HG03108 (cell line): ENCODE data around the gene MFAP4.

Experiments used
- ATAC-seq: cut with Tn5 transposase; IDR thresholded peaks from one replicate; pipeline ENCODE4 v1.9.1; 2021; ENCODE audit warnings: moderate library complexity; ENCODE audit not compliant: unreplicated experiment

The MFAP4 gene

DNA sequence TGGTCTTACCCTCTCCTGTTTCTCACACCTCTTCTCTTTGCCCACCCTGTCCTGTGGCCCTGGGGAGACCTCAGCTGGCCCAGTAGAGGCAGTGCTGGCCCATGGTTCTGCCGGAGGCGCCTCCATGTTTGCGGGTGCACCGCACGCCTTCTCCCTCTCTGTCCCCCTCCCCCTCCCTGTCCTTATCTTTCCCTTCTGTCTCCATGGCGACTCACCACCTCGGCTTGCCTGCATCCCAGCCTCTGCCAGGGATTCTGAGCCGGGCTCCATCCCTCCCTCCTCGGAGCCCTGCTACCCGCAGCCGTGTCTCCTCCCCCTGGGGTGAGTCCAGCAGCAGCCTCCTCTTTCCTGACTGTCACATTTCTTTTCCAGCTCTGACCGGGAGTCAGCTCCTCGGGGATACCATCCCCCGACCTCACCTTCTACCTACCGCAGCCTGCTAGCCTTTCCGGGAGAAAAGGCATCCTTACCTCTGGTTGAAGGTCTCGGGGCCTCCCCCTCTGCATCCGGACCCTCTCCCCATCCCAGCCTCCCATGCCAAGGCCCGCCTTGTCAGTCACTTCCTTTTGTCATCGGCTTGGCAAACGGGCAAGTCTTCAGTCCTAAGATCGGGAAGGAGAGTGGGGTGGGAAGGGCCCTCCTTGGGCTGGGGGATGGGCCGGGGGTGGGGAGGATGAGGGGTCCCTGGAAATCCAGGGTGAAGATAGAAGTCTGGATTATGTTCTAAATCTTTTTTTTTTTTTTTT, 24.1 kb upstream of the MFAP4 start, which contains the start of gene RNF112:
Gene RNF112, plus strand, starts transcription at position 358 of the 746 bp plus-strand sequence. Its CDS starts 177 bp downstream, at position 535.
- no peak for ATAC-seq

DNA sequence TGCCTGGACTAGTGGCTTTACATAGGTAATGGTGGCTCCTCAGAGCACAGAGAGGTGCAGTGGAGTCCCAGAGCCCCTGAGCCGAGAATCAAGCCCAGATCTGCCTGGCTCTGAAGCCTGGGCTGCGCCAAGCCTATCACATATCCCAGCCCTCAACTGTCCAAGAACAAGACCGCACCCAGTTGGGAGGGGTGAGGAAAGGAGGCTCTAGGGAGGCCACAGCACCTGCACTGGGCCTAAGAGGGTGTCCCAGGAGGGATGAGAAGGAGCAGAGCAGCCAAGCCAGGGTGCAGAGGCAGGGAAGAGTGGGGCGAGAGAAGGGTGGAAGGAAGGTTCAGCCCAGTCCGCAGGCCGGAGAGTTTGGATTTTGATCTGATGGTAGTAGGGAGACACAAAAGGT, 23.1 kb upstream of the MFAP4 start:
- no peak for ATAC-seq

DNA sequence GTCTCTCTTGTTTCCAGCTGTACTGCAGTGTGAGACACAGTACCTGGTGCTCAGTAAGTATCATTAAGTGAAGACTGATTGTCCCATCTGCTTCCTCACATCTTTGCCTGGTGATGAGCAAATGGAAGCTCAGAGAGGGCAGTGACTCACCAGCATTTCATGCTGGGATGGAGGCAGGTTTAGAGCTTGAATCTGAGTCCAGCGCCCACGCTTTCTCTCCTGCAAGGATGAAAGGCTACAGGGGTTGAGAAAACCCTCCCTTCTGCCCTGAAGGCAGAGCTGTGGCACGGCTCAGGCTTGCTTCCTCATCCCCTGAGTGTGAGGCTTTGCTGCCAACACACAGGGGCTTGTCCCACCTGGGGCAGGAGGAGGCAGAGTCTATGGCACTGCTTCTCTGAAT, 22.5 kb upstream of the MFAP4 start:
- no peak for ATAC-seq

DNA sequence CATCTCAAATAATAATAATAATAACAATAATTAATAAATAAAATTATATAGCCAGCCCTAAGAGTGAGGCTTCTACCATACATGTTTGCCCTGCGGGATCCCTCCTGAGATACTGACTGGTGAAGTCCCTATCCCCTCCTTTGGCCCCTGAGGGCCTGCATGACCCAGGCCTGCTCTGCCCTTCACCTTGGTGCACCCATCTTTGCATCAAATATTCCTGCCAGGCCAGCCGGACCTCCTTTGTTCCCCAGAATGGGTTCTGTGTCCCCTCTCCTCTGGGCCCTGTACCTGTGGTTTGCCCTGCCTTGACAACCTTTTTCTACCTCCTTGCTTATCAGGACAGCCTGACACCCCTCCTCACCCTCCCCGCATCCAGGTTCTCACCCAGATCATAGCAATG, 22.1 kb upstream of the MFAP4 start:
- no peak for ATAC-seq

DNA sequence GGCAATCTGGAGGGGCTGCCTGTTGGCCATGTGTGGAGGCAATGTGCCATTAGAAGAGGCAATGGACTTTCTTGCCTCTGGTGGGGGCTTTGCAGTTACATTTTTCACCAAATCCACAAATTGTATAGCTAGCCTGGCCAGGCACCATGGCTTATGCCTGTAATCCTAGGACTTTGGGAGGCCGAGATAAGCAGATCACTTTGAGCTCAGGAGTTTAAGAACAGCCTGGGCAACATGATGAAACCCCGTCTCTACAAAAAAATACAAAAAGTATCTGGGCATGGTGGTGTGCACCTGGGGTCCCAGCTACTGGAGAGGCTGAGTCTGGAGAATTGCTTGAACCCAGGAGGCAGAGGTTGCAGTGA, 21.3 kb upstream of the MFAP4 start:
- ATAC-seq, result no peak

DNA sequence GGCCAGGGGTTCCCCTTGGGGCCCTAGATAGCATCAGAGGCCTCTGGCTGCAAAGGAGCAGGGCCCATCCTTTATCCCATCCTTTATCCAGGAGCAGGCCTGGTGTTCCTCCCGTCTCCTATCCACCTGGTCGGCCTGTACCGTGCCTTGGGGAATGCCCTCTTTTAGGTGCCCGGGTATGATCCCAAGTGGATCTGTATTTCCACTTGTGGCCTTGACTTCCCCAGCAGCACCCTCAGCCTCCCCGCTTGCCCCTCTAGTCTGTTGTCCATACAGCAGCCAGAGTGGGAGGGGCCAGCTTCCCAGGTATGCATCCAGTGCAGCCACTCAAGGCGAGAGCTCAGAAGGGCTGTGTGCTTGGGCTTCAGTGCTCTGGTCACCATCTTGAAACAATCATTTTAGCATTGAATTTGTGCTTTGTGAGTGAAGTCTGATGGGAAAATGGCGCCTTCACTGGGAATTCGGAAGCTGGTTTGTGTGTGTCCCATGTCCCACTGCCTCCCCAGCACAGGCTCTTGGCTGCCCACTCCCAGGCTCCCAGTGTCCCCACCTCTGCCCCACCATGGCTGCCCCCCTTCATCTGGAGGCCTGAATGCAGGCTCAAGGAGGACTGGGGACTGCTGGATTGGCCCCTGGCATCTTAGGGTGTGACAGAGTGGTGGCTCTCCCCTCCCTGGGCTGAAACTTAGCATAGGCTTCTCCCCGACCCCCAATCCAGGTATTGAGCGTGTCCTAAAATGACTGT, 20.8 kb upstream of the MFAP4 start:
- no peak for ATAC-seq

DNA sequence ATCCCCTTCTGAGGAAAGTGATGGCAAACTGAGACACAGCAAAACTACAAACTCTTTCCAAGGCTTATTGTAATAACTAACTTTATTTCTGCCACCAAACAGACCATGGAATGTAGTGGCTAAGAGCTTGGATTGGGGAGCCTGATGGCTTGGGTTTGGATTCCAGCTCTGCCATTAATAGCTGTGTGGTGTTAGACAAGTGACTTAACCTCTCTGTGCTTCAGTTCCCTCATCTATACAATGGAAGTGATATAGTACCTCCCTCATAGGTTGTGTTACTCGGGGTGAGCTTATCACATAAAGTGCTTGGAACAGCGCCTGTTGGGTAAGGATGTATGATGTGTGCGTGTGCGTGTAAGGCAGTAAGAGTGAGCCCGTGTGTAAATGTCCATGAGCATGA, 18.1 kb upstream of the MFAP4 start:
- ATAC-seq, result no peak

DNA sequence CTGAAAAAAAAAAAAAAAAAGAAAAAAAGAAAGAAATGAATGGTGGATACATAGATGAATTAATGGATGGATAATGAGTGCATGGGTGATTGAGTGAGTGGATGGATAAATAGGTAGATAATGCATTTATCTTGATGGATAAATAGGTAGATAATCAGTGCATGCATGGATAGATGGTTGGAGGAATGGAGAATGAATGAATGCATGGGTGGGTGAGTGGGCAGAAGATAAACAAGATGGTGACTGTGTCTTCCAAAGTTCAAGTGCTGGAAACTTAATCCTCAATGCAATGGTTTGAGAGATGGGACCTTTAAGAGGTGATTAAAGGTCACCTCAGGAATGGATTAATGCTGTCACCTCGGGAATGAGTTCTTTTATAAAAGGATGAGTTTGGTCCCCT, 17.3 kb upstream of the MFAP4 start:
- no peak for ATAC-seq

DNA sequence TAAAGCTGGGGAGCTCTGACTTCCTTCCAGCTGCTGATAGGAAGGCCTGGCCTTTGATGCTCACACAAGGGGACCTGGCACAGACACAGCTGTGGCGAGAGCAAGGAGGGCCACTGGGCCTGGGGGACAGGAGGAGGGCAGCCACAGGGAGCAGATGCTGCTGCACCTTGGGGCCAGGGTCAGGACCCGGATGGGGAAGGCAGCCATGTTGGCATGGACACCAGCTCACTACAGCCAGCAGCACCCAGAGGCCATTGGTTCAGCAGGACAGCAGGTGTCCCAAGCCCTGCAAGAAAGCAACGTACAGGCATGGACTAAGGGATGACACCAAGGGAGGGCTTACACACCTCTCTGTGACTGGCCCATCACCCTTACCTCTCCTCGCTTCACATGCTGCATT, 16.0 kb upstream of the MFAP4 start:
- no peak for ATAC-seq

DNA sequence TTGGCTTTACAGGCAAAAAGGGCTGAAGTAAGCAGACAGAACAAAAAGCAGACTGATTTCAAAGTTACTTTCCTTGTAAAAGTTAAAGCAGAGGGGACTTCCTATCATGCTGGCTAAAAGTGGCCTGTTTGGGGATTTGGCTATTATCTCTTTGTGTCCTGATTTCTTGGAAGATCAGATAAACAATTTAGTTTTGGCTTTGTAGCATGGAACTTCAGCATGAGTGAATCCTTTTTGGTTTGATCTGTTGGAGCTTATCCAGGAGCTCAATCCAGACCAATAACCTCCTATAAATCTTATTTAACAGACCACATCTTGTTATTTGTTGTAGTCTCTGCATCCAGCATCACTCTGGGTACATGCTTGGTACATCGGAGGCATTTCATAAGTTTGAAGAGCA, 15.2 kb upstream of the MFAP4 start:
- no peak for ATAC-seq

DNA sequence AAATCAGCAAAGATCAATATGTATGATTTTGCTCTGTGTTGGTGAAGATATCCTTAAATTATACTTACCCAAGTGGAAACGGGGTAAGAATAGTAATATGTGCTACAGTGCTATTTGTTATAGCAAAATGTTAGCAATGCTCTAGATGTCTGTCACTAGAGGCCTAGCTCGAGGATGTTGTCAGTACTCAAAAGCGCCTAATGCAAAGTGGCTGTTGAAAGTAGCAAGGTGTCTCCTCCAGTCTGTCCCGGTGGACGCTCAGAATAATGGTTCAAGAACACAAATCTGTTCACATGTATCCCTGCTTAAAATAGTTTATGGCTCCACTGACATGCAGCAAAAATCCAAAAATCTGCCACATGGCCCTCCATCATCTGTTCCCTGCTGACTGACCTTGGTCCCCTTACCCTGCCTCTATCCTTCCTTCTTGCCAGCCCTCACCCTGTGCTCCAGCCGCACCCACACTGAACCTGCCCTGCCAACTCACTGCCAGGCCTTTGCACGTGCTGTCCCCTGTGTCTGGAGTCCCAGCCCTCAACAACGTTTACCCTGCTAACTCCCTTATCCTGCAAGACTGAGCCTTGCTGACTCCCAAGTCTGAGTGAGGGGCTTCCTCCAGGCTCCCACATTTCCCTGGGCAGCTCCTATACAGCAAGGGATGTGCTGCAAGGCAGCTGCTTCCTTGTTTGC, 14.5 kb upstream of the MFAP4 start:
- ATAC-seq, result no peak

DNA sequence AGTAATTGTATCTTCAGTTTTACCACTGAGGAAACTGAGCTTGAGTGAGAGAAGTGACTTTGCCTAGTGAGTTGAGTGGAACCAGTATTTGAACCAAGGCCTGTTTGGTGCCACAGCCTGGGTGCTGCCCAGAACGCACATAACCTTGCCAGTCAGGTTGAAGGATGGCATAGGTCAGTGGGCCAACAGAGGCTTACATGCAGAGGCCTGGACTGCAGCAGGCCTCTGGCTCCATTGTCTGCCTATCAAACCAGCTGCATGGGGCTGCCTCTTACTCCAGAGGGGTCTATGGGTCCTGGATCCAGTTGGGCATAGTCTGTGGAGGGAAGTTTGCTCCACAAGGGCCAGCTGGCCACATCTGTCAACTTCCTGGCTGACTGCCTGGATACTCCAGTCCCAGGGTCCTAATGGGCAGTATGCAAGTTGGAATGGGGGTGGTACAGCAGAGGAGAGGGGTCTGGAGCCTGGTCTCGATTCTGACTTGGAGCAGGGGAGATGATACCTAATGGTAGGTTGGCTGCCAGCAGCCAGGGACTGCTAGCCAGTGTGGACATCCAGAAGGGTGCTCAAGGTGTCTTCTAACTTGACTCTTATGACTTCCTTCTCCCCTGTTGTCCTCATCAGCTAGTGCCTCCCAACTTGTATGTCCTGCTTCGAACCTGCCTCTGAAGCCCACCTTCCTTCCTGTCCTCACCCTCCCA, 12.9 kb upstream of the MFAP4 start:
- ATAC-seq, result no peak

DNA sequence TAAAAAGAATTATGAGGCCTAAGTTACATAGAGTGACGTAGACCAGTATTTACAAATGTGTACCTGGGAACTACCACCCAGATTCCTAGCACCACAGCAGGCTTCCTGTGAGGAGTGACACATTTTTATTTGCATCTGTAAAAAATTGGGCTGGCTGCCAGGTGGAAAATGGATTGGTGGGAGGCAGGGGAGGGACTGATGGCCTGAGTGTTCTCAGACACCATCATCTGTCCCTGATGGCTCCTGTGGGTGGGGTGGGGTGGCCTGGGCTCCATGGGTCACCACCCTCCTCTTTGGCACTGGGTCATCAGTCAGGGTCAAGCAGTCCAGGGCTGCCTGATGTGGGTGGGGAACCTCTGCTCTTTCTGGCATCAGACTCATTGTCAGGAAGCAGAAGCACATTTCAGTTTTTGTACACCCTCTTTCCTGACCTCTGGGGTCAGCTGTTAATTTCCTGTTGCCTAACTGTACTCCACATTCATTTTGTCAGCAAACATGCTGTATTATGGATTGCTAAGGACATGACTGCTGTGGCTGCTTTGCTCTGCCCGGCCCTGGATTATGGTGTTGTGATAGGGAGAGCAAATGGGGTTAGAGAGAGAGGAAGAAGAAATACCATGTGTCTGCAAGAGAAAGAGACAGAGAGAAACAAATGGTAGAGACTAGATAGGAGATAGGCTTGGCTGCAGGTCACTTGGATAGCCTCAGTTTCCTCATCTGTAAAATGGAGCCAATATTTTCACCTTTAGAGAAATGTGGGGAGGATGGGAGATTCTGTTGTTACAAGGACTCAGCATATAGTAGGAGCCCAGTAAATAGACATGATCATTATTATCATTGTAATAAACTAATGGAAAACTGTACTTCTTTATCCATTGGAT, 11.6 kb upstream of the MFAP4 start:
- no peak for ATAC-seq

DNA sequence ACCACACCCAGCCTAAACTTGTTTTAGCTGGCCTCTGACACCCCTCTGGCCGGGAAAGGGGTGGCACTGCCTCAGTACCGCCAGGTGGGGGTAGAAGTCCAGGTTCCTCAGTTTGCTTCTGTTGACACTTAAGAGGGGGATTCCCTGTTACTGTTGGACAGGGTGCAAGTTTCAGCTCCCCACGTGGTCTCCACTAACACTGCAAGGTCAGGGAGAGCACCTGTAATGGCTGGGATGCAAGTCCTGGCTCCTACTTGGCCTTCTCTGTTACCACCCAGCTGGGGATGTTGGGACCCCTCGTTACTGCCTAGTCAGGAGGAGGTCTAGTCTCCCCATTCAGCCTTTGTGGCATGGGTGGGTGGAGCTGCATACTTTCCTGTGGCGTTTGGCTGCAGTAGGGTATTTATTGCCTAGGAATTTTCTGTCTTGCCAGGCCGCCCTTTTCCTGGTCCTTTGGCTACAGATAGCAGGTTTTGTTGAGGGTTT, 10.6 kb upstream of the MFAP4 start:
- no peak for ATAC-seq

DNA sequence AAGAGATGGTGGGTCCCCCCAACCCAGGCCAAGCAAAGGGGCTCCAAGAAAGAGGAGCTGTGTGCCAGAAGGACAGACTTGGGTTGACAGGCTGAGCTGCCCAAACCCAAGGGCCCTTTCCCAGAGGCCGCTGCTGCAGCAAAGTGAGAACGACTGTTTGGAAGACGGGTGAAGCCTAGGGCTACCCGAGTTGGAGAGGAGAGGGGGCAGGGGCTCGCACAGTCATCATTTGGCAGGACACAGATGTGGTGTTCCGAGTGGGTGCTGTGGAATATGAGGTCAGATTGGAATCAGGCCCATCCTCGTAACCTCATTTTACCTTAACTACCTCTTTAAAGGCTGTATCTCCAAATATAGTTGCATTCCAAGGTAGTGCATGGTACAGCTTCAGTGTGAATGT, 5.3 kb upstream of the MFAP4 start:
- ATAC-seq, result no peak

DNA sequence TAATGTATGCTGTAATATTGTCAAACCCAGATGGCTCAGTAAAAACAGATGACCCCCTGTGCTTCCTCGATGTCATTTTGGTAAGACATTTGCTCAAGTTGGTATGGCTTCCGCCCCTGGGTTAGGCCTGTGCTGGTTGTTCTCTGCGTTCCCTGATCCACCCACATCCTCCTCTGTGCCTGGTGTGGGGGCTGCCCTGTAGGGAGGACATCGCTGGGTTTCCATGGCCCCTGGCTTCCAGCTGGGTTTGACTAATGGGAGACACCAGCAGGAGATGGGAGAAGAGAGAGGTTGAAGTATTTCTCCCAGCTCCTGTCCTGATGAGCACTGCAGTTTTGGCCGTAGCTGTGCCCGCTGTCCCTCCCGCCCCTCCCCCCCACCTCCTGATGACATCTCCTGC, 4.4 kb upstream of the MFAP4 start:
- no peak for ATAC-seq

DNA sequence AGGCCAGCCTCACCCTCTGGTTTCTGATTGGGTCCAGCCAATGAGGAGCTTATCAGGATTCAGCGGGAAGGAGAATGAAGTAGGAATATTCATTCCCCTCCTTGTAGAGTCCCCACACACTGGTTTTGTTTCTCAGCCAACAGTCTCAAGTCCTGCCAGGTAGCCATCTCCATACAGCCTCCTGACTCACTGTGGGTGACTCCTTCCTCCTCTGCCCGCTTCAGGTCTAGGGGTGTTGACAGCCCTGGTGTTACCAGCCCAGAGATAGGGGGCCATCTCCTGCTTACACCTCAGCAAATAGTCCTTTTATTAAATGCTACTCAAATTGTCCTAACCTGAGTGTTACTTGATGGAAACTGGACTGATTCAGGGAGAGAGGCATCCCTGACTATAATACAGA, 4.0 kb upstream of the MFAP4 start:
- ATAC-seq, result no peak

DNA sequence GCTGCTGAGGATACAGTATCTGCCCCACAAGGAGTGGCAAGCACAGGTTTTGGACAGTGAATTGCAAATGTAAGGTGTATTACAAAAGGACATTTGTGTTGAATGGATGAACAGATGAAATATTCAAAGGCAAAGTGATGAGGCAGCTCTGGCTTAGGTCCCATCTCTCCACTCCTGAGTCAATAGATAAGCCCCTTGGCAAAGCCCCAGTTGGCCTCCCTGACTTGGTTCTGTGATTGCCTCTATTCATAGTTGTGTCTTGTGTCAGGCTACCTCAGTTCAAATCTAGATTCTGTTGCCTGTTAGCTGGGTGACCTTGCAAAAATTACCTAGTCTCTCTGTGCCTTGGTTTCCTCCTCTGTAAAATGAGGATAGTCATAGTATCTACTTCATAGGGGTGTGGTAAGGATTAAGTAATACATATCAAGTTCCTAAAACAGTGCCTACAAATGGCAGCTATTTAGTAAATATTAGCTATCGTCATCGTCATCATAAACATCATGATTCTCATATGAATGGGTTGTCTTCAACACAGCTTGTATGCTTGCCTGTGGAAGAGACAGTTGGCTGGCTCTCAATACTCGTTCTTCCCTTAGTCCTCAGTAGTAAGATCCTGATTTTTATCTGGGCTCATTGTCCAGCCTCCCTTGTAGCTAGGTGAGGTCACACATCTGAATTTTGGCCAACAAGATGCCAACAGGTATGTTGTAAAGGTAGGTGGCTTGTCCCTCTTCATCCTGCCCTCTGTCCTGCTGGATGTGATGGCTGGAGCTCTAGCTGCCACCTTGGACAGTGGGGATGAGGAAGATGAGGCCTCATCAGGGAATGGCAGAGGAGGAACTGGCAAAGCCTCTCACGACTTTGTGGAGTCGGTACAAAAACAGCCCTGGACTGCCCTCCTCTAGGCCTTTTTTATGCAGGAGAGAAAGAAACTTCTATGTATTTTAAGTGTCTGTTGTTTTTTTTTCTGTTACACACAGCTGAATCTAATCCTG, 2.1 kb upstream of the MFAP4 start:
- ATAC-seq, result no peak

DNA sequence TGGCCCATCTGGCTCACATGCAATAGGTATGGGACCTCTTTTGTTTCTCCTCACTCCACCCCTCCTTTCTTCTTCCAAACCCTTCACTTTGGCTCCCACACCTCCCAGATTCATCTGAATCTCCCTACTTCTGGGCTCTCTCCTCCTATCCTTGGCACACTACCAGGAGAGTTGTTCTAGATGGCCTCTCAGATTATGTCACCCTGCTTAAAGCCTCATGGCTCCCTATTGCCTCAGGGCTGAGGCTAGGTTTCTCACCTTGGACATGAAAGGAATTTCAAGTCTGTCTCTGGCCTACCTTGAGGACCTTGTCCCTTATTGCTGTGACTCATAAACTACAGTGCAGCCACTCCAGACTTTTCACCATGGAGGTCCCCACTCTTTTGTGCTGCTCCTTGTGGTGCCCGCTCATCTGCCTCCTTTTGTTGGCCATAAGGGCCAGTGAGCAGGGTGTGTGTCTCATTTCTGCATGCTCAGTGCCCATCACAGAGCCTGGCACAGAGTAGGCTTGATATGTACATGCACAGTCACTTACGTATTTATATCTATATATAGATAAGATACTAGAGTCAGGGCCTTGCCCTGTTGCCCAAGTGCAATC, 1.0 kb upstream of the MFAP4 start:
- no peak for ATAC-seq
